Epithelial cell of prostate (primary cell): Measurements from ENCODE around the gene P2RX7.
"Not testable (repeated sequence)": the region's sequence is repeated elsewhere in the genome, so short reads cannot be mapped to it uniquely, and the experiment has no call there.

Experiments used
- DNase-seq: peaks from one replicate; pipeline ENCODE4 v3.0.0-alpha.2; 2011; ENCODE audit warnings: low read depth, low spot score
- H3K27ac ChIP-seq: fragments of 450-650 bp; 2 replicates; pipeline ENCODE4 v1.5.1; 2017; ENCODE audit warnings: mild to moderate bottlenecking

Gene P2RX7

DNA sequence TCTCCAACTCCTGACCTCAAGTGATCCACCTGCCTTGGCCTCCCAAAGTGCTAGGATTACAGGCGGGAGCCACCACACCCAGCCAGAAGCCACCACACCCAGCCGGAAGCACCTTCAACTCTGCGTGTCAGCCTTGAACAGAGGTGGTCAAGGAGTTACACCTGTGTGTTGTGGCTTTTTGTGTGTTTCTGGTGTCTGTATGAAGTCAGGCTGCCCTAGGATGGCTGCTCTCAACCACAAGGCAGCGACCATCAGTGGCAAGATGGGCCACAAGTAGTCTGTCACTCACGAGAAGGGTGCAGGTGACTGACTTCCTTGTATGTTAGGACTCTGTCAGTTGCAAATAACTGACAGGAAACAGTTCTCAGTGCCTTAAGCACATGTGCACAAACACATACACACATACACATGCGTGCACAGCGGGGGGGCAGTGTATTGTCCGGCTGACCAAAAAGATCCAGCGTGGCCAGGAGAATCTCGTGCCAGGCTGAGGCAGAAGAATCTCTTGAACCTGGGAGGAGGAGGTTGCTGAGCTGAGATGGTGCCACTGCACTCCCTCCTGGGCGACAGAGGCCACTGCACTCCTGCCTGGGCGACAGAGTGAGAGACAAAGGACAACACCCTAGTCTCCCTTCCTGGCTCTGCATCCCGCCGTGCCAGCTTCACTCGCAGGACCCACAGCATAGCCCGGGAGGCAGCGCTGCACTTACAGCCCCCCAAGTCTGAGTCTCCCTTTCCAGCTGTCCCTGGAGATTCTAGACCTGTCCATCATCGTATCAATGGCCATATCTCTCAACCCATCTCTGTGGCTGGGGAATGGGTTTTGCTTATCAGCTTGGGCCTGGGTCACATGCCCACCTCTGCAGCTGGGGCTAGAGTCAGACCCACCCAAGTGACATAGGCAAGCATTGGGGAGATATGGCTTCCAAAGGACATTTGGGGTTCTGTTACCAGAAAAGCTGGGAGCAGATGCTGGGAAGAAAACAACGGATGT is 90.9 kb downstream of the P2RX7 start:
- H3K27ac ChIP-seq, result no peak overlapping the region
- DNase-seq, result no peak

DNA sequence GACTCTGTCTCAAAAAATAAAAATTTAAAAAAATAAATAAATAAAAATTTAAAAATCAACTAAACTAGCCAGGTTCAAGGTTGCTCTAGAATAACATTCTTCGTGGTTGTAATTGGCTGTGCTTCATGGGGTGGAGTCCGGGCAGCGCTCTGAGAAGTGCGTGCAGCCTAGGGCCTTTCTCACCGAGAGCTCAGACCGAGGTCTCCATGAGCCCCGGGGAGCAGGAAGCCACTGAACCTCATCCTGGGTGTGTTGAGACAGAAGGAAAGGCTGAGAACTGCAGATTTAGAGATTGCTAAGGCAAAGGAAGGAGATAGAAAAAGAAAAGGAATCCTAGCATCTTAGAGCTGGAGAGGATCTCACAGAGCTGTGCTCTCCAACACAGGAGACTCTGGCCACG is 91.9 kb downstream of the P2RX7 start:
- no peak for DNase-seq
- H3K27ac ChIP-seq, result no peak overlapping the region

DNA sequence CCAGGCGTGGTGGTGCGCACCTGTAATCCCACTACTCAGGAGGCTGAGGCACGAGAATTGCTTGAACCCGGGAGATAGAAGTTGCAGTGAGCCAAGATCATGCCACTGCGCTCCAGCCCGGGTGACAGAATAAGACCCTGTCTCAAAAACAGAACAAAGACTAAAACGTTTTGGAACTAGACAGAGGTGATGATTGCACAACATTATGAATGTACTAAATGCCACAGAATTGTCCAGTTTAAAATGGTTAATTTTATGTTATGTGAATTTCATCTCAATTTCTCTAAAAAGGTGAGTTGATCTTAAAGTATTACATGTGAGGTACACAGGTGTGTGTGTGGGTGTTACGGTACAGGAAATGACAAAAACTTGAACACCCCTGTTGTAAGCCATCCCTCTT is 93.7 kb downstream of the P2RX7 start:
- H3K27ac ChIP-seq, result no peak overlapping the region
- no peak for DNase-seq

DNA sequence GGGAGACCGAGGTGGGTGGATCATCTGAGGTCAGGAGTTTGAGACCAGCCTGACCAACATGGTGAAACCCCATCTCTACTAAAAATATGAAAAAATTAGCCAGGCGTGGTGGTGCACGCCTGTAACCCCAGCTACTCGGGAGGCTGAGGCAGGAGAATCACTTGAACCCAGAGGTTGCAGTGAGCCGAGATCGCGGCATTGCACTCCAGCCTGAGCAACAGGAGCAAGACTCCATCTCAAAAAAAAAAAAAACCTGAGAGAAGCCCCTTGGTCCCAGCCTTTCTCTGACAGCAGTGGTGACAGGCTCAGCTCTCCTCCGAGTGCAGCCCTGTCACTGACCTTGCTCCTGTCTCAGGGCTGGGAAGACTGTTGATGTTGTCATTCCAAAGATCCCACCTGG is 94.2 kb downstream of the P2RX7 start:
- not testable (repeated sequence) for DNase-seq, H3K27ac ChIP-seq

- no peak overlapping the region for H3K27ac ChIP-seq
- peak; percentile 26 for DNase-seq
Observed at GRCh38 chr12:121227294-121227693, 94.6 kb downstream of the P2RX7 start.

GRCh38 chr12:121228919-121229665 is 96.4 kb downstream of the P2RX7 start:
- no peak overlapping the region for H3K27ac ChIP-seq
- DNase-seq, result no peak

GRCh38 chr12:121229826-121230537 is 97.3 kb downstream of the P2RX7 start:
- not testable (repeated sequence) for H3K27ac ChIP-seq, DNase-seq

DNA sequence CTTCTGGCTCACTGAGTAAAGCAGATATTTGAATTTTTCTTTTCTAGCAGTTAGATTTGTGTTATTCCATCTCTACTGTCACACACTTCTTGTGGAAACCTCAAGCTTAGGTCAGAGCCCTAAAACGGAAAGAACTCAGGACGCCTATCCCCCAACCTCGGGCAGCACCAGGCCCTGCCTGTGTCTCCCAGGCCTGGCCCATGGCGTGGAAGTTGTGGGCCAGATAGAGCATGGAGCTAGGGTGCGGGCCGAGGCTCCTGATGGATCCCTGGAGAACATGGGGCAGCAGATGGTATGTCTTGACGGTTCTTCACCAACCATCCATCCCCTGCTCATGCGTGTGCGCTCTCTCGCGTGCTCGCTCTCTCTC is 97.8 kb downstream of the P2RX7 start:
- DNase-seq, result no peak
- H3K27ac ChIP-seq, result no peak overlapping the region

DNA sequence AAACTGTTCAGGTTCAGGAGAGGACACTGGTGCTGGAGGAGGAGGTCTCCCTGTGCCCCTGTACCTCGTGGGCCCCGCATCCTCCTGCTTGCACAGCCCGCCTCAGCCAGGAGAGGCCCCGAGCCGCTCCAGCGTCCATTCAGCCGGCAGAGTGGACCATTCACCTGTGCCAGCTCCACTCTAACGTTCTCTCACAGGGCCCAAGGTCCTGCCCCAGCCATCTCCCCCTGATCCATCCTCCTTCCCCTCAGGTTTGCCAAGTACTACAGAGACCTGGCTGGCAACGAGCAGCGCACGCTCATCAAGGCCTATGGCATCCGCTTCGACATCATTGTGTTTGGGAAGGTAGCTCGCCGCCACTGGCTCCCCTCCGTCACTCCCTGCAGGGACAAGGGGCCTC is 99.5 kb downstream of the P2RX7 start:
- H3K27ac ChIP-seq, result no peak overlapping the region
- DNase-seq, result no peak

- H3K27ac ChIP-seq, result no peak overlapping the region
- no peak for DNase-seq
Observed at GRCh38 chr12:121232977-121233627, 100.4 kb downstream of the P2RX7 start.

- DNase-seq, result no peak
- no peak overlapping the region for H3K27ac ChIP-seq
Observed at GRCh38 chr12:121233628-121234020, 100.9 kb downstream of the P2RX7 start.

DNA sequence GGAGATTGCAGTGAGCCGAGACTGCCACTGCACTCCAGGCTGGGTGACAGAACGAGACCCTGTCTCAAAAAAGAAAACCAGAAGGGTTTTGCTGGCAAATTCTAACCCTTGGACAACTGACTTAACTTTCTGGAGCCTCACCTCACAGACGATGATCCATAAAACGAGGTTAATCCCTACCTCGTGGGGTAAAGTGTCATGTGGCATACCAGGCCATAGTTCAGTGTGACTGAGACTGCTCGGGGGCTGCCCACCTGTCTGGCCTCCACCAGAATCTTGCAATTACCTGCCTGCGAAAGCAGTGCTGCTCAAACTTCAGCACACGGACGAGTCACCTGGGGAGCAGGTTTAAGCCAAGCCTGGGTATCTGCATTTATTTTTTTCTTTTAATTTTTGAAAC is 104.1 kb downstream of the P2RX7 start:
- no peak for DNase-seq
- H3K27ac ChIP-seq, result no peak overlapping the region

DNA sequence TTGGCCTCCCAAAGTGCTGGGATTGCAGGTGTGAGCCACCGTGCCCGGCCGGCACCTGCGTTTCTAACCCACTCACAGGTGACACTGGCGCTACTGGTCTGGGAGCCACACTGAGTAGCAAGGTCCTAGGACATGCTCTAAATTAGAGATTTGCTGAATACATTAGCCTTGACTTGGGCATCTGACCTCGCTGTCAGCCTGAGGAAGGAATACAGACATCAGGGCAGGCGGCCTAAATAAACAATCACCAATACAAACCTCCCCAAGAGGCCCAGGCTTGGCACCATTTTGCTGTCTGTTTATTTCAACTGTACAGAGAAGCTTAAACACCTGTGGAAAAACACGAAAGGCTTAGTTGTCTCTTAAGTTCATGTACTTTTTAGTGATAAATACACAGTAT is 104.7 kb downstream of the P2RX7 start:
- no peak for DNase-seq
- no peak overlapping the region for H3K27ac ChIP-seq
